Activated CD4-positive, alpha-beta T cell treated with anti-CD3 and anti-CD28 coated beads, Interleukin-2, amount 50 U/mL, for 24 hours (primary cell): ENCODE results near the gene MYLK.

Source experiments
- DNase-seq, 2 donors: peaks; one replicate each; pipeline ENCODE4 v3.0.0-alpha.2; 2020; ENCODE audit warnings: low read depth in 1 of 2, low spot score in 1 of 2

Gene MYLK

DNA sequence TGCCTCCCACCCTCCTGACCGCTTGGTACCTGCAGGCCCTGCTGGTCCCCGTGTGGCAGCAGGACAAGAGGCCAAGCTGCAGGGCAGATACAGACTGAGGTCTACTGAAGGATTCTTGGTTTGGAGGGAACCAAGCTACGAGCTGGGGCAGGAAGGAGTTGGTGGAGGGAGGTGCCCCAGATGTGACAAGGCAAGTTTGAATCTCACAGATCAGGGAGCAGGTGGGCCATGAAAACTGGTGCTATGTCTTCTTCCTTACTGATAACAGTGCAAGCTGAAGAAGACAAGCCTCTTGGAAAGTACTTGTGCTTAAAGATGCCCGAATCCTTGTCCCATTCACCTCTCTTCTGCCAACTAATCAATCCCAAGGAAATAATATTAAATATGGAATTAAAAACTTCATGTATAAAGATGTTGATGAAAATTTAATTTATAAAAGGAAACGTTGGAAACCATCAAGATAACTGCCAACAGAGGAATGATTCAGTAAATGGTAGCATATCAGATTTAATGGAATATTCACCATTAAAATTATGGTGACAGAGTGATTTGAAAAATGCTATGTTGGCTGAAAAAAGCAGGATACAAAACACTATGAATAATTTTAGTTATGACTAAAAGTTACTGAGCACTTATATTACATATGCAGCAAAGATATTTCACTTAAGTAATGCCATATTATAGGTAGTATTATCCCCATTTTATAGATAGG lies 107.9 kb downstream of the MYLK start:
- DNase-seq: no peak

DNA sequence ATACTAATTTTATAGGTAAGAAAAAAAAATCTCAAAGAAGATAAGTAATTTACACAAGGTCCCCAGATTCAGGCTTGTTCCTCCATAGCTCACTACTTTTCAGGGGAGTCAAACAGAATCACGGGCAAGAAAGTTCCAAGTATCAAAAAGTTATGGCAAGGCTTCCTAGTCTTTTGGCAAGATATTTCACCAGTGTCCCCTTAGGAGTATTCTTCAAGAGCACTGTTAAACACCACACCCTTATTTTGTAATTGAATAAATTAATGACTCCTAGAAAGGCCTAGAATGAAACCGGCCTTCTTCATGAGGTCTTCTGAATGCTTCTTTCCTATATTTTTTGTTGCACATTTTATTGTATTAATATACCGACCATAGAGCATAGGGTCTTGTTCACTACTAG lies 109.7 kb downstream of the MYLK start:
- no peak for DNase-seq

DNA sequence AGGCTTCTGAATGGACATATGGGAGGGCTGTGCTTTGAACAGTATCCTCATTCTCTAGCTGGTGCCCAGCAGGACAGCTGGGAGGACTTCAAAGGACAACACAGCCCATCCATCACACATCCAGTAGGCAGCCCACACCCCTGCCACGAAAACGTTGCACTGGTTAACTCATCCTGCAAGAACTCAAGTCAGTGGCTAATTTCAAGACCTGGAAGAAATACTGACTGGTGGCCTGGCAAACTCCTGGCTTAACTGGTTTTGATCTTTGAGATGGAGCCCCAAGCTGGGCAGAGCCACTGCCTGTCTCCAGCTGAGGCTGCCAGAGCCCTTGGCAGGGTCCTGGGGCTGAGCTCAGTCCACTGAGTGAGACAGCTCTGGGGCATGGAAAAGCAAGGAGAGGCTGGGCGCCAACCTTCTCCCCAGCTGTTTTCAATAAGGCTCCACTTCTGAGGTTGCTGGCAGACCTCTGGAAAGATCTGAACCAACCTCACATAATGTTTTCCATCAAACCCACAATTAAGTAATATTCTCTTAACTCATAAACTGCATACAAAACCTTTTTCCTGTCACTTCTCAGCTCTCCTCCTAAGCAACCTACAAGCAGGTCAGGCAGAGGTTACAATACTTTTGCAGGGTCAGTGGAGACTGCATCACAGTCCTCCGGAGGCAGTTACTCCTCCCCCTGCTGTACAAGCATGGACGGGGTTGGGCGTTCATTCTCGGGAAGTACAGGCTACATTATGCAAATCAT lies 110.3 kb downstream of the MYLK start:
- no peak for DNase-seq

DNA sequence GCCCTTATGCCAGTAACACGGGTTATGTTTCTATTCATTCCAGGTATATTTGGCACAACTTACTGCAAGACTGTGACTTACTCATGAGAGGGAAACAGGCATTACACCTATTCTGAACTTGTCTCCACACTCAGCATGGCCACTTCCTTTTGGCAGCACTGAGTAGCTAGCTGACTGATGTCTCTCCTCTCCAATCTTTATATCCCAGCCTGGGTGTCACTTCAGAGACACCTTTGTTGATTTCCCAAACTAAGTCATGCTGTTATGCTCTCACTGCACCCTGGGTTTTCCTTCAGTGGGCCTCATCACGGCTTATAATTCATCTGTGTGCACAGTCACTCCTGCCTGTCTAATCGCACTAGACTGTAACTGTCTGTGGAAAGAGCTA lies 114.8 kb downstream of the MYLK start:
- DNase-seq: no peak

DNA sequence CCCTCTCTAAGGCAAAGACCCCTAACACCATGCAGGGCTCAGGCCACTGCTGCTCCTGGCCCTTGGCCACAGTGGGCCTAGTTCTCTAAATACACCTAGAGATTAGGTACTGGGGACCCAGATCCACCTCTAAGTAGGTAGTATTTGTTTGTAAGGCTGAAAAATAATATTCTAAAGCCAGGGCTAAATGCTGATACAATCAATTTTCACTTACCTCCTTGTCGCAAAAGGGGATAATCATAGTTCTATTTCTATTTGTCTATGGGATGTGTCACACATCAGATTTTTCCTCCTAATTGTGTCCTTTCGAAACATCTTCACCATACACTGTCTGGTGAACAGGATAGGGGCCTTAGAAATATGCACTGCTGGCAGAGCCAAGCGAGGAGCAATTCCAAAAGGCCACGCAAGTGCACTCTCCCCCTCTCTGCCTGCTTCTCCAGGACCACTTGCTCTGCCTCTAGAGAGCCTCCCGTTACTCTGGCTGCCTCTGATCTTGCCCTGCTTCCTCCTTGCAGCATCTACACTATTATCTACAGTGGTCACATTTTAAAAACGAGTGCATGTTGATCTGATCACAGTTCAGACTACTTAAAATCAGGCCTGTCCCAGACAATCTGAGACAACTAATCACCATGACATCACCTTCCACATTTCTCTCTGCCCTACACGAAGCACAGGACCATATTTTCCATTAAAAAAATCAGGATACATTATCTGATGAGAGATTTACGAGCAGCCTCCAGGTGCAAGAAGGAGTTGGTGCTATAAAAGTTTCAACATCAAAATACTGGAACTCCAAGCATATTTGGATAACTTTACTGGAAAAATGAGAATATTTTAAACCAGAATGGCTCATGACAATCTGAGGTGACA lies 115.4 kb downstream of the MYLK start:
- DNase-seq: no peak

DNA sequence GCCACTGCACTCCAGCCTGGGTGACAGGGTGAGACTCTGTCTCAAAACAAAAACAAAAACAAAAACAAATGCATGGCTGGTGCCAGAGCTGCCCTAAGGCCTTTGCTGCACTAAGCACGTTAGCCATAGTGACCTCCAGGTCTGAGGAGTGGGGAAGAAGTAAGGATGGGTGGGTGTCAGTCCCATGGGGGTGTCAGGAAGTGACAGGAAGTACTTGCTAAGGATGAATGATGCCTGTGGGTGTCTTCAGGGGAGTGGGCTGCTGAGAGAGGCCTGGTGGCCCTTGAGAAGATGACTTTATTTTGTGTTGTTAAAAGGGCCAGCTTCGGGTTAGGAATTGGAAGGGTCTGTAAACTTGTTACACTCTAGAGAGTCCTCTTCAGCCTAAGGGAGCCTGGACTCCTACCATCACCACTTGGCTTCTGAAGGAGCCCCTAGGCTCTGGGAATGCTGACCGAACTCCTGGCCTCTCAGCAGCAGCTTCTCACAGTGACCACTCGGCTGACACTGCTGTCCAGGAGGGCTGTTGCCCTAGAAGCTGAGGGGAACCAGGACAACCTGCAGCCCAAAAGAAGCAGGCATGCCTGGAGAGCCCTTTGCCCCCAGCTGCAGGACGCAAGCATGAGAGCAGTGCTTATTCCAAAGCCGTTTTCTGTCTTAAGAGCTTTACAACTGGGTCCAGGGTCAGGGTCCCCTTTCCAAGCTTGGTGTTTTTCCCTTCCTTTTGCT lies 116.4 kb downstream of the MYLK start:
- no peak for DNase-seq

DNA sequence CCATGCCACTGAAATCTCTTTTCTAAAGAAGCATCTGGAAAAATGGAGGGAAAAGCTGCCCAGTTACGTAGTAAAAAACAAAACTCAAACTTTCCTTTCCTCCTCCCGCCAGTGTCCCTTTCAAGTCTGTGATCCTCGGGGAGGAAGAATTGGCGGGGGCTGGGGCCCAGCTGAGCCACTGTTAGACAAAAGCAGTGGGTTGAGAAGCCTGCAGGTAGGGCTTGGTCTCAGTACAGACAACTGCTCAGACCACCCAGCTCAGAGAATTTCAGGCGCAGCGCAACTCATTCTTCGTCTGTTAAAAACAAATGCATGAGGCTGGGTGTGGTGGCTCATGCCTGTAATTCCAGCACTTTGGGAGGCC lies 117.1 kb downstream of the MYLK start:
- no peak for DNase-seq

DNA sequence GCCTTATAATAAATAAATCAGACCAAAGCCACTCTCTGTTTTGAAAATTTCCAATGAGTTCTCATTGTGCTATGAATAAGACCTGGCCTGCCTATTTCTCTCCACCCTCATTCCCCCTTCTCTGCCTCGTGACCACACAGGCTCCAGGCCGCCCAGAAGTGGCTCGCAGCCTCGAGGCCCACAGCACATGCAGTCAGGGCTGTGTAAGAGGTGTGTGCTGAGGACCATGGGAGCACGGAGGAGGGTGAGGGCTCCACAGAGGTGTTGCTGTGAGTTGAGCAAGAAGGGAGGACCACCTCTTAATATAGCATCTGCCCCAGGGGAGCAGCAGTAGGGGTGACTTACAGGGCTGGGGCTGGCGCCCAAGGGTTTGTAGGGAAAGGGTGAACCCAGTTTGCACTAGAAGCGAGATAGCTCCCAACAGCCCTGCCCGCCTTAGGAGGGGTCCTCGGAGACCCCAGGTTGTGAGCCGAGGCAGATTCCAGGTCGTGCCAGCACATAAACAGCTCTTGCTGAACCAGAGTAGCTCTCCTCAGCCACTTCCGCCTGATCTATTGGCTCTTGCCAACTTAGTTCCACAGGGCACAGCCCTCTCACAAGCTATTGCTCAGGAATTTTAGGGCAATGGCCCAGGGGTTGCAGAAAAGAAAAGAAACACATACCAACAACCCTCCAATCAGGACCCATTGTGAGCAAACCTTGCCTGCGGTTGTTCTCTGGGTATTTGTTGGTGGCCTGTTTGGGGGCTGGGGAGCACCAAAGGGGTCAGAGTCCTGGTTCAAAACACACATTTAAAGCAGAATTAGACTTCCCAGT lies 117.7 kb downstream of the MYLK start:
- no peak for DNase-seq

DNA sequence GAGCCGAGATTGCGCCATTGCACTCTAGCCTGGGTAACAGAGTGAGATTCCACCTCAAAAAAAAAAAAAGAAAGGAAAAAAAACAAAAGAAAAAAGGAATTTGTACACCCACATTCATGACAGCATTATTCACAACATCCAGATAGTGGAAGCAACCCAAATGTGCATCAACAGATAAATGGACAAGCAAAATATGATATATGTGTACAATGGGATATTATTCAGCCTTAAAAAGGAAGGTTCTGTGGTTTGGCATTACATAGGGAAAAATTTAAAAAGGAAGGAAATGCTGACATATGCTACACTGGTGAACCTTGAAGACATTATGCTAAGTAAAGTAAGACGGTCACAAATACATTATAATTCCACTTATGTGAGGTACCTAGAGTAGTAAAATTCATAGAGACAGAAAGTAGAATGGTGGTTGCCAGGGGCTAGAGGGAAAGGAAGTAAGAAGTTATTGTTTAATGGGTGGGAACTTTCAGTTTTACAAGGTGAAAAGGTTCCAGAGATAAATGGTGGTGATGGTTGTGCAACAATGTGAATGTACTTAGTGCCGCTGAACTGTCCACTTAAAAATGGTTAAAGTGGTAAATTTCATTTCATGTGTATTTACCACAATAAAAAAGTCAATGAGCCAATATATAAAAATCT lies 118.5 kb downstream of the MYLK start:
- no peak for DNase-seq

DNA sequence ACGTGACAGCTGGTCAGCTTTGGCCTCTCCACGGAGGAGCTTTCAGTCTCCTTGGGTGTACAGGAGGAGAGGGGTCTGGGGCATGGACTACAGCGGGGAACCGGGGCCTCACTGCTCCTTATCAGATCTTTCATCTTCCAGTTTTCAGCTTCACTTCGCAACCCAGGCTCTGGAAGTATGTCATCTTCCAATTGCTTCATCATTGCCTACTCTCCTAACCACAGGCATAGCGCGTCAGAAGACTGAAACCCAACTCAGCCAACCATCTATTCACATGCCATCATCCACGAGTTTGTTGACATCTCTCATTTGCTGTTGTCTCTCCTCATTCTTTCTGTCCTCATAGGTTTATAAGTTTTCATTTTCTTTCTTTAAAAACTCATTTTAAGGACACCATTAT lies 119.5 kb downstream of the MYLK start:
- DNase-seq: no peak

DNA sequence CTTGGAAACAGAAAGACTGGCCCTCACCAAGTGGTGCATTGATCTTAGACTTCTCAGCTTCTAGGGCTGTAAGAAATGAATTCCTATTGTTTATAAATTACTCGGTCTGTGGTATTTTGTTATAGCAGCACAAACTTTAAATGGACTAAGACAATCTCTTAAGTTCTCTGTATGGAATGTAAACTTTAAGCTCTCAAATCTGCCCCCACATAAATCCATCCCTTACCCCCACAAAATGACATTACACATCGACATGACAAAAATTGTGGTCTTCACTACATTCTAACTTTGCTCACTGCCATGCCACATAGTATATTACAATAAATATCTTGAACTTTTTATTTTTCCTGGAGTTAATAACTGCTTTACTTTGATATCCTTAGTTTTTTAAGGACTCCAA lies 121.3 kb downstream of the MYLK start:
- no peak for DNase-seq

DNA sequence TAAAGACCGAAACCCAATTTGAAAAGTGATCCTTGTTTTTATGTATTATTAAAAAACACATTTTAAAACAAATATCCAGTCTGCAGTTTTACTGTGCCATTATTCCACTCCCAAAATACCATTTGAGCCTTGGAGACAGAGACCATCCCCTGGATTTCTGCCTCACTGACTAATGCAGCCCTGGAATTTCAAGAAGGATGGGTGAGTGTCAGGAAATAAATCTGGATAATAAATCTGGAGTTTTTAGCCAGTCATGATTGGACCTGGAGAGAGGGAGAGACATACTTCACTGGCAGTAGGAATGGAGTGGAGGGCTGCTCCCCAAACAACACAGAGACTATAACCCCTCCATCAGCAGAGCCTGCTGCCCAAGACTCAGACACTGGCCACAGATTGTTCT lies 123.3 kb downstream of the MYLK start:
- no peak for DNase-seq

DNA sequence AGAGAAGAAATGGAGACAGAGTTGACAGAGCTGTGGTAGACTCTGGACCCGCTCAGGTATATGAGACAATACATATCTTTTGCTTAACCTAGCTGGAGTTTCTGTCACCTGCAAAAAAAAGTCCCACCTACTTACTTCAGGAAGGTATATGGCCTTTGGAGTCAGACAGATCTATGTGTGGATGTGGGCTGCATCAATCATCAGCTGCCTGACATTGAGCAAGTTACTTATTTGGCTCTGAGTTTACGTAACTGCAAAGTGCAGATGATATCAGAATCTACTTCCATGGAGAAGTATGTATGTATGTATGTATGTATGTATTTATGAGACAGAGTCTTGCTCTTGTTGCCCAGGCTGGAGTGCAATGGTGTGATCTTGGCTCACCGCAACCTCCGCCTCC lies 124.3 kb downstream of the MYLK start:
- DNase-seq: no peak

DNA sequence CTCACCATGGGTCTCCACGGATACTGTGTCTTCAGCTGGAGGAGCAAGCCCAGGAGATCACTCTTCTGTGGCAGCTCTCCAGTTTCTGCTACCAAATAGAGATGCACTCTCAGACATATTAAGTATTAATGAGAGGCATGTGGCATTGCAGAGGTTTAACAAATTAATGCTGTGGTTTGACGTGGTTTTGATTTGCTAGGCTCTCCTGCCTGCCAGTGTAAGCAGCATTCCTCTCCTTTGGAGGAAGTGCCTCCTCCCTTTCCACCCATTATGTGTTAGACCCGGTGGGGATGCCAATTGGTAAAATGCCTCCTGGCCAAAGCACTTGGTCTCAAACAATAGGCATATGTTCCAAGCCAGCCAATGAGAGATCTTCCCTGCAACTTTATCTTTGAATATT lies 124.8 kb downstream of the MYLK start:
- DNase-seq: no peak

DNA sequence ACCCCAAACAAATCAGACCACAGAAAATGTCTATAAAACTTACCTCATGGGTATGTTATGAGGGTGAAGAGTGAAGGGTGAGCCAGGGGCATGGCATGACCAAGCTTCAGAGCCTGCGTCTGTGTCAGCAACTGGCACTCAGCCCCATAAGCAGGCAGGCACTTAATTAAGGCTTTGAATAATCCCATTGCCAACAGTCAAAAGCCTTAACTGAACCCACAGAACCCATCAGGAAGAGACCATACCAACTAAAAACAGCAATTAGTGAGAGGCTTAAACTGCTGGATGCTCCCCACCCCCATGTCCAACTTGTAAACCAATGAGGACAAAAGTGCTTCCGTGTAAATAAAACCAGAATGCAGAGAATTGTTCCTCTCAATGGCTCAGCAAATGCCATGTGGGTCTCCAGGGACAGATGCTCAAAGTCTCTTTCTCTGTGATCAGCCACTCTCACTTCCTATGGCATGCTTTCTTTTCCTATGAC lies 126.0 kb downstream of the MYLK start:
- no peak for DNase-seq

DNA sequence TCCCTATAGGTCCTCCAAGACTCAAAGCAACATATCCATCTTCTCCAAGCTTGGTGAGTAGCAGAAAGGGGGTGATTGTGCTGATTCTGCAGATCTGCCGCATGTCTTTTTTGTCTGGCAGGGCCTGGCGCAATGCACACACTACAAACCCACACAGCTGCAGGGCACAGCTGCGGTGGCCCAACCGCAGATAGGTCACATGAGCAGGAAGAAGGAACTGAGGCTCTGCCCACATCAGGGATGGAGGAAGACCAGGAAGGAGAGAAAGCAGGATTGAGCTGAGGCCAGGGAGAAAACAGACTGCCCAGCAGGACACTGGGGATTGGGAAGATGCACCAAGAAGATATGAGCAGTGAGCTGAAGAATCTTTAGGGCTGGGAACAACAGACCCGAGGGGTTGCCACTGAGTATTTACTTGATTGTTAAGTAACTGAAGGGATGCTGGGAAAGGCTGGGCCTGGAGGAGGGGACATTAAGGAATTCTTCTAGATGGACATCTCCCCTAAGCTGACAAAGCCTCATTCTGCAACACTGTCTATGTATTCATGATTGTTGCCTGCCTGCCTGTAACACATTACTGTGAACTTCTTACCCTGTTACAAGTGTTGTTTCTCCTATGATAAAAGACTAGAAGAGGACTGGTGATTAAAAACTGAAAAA lies 126.7 kb downstream of the MYLK start:
- no peak for DNase-seq

DNA sequence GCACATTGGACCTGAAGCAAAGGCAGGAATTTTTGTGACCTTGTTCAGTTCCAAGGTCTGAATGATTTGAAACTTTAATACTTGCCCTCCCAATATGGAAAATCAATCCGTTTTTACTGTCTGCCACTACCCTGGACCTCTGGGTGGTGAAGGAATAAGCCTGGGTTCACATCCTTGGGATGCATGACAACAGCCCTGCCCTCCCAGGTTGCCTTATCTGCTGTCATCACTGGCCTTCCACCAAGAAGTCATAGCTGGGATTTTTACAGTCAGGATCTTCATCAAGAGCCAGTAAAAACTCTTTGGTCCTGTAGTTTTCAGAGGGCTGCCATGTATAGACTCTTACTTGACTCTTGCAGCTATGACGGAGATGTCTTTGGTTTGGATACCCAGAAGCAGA lies 128.6 kb downstream of the MYLK start:
- no peak for DNase-seq

DNA sequence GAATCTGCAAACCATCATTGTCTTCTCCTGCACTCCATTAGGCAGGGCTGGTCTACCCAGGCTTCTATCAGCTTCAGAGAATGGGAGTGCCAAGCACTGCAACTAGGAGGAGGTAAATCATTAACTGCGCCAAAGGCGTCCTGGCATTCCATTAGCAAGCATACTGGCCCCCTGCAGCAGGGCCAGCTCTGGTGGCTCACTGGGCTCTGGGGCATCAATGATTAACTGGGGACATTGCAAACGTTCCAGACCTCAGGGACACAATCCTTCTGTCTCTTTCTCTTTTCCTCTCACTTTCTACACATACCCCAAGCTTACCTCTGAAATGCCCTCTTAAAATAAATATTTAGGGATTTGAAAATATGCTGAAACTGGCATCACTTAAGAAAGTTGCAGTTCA lies 129.0 kb downstream of the MYLK start:
- no peak for DNase-seq

DNA sequence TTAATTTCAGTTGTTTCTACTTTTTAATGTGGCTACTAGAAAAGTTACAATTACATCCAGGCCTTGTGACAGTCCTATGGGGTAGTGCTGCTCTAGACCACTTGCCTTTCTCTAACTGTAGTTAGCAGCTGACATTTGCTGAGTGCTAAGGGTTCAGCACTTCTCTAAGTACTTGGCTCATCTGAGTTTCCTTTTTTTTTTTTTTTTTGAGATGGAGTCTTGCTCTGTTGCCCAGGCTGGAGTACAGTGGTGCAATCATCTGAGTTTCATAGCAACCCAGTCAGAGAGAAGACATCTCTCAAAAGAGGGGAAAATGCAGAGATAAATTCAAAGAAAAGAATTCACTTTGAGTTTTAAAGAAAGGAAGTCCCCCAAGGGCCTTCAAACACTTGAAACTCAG lies 130.8 kb downstream of the MYLK start:
- no peak for DNase-seq
